Fibroblast of mammary gland (primary cell): ENCODE measurements around the gene UAP1.

Experiments
- DNase-seq: peaks from one replicate; pipeline ENCODE4 v3.0.0-alpha.2; 2010; ENCODE audit warnings: low read depth
- H3K4me3 ChIP-seq: 2 replicates; pipeline ENCODE4 v1.5.1; 2011; ENCODE audit warnings: low read depth, mild to moderate bottlenecking, low read length, moderate library complexity; ENCODE audit not compliant: control insufficient read depth
- TF ChIP-seq, protein P1 (sequence below): conservative IDR thresholded peaks from 2 replicates; pipeline ENCODE4 v1.5.1; 2011; ENCODE audit warnings: low read depth, low read length, inconsistent platforms; ENCODE audit not compliant: control insufficient read depth, insufficient read depth

Gene UAP1

DNA sequence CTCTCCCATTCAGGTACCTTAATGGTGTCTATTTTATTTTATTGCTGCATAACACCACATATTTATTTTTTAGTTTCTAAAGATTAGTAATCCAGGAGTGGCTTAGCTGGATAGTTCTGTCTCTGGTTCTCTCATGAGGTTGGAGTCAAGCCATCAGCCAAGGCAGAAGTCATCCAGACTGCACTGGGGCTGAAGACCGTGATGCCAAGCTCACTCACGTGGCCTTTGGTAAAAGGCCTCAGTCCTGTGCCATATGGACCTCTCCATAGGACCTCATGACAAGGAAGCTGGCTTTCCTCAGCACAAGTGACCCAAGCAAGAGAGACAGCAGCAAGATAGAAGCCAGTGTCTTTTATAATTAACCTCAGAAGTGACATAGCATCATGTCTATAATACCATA lies 47.8 kb downstream of the UAP1 start:
- H3K4me3 ChIP-seq = no peak overlapping the region
- DNase-seq = no peak
- TF ChIP-seq, protein P1, sequence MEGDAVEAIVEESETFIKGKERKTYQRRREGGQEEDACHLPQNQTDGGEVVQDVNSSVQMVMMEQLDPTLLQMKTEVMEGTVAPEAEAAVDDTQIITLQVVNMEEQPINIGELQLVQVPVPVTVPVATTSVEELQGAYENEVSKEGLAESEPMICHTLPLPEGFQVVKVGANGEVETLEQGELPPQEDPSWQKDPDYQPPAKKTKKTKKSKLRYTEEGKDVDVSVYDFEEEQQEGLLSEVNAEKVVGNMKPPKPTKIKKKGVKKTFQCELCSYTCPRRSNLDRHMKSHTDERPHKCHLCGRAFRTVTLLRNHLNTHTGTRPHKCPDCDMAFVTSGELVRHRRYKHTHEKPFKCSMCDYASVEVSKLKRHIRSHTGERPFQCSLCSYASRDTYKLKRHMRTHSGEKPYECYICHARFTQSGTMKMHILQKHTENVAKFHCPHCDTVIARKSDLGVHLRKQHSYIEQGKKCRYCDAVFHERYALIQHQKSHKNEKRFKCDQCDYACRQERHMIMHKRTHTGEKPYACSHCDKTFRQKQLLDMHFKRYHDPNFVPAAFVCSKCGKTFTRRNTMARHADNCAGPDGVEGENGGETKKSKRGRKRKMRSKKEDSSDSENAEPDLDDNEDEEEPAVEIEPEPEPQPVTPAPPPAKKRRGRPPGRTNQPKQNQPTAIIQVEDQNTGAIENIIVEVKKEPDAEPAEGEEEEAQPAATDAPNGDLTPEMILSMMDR = no peak

DNA sequence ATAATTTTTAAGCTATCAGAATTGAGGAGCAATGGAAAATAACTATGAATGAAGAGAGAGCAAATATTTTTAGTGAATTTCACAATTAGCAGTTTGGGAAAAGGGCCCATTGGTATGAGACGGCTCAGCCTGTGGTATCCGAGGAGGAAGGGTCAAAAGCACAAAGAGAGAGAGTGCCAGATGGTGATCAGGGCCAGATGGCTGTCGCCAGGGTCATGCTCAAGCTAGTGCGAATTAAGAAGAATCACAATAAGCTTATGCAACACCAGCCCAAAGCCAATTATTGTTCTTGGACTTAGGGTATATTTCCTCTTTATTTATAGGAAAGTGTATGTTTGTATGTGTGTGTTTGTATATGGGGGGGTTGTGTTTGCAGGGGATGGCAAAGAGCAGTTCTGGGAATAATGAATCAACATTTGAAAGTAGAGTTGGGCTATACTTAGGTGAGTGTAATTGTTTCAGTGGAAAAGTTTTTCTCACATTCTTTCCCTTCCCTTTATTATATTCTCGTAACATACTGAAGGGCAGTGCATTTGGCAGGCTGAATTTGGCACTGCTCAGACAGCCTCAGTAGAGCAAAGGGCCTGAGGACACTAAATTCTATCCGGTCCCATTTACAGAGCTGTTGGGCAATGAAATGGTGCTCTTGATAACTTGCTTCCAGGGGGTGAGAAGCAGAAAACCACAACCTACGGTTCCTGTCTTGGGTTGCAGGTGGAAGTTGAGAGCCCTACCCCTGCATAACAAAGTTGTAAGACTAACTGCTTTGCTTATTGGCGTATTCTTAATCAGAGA lies 51.3 kb downstream of the UAP1 start:
- TF ChIP-seq, protein P1 = no peak
- DNase-seq = peak; percentile 82
- no peak overlapping the region for H3K4me3 ChIP-seq

DNA sequence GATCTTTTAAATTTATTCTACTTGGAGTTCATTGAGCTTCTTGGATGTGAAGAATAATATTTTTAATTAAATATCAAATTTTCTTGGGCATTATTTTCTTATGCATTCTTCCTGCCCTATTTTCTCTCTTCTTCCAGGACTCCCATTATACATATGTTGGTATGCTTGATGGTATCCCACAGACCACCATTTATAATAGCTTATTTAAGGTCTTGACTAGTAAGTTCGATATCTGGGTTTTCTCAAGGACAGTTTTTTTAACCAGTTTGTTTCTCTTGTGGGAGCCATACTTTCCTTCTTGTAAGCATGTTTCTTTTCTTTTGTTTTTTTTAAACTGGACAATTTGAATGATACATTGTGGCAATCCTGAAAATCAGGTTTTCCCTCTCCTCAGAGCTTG lies 55.3 kb downstream of the UAP1 start:
- no peak for DNase-seq
- TF ChIP-seq, protein P1 = no peak
- no peak overlapping the region for H3K4me3 ChIP-seq

DNA sequence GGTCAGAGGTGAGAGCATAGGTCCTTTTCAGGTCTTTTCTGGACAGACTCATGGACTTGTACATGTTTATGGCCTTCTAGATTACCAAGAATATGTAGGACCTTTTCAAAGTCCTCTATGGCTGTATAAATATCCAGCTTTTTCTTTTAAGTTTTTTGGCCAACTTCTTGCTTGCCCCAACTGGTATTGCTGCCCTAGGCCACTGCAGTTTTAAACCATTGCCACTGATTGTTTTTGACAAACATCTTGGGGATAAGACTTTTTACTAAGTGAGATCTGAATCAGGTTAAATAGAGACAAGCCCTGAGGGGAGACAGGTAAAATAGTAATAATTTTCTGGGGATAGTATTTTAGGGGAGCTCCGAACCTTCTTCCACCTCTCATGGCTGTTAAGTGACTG lies 56.0 kb downstream of the UAP1 start:
- TF ChIP-seq, protein P1 = no peak
- no peak for DNase-seq
- H3K4me3 ChIP-seq = no peak overlapping the region

DNA sequence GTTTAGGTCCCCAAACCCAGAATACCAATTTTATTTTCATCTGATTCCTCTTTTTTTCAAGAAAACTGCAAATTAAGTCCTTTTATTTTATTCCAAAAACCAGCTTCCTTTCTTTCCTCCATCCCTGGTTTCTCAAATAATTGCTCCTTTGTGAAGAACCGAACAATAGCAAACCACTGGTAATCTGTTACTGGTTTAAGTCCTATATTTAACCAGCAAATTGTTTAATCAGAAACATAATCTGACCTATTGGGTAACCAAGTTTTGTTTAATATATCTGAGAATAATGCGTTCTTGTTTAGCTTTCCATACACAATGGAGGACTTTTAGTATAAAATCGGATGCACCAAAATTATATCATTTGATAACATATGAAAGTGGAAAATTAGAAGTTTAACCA lies 57.6 kb downstream of the UAP1 start:
- H3K4me3 ChIP-seq = no peak overlapping the region
- TF ChIP-seq, protein P1 = no peak
- no peak for DNase-seq

DNA sequence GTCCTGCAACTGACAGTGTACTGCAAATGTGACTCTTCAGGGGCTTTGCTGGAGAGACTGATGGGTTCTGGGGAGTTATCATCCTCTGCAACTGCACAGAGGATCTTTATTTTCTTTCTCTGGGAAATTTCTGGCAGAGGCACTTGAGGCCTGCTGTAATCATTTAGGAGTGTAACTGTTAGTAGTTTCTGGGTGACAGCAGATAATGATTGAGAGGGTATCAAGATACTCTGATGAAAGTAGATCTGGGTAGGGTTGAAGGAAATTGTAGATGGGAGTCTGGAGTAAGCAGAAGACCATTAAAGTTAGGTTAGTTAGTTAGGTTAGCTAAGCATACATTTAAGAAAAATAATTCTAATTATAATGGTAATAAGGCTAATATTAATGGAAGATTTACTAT lies 59.7 kb downstream of the UAP1 start:
- TF ChIP-seq, protein P1 = no peak
- no peak for DNase-seq
- no peak overlapping the region for H3K4me3 ChIP-seq
